Mesendoderm (in vitro differentiated cells): ENCODE data around the gene MLC1.
"Not testable (repeated sequence)": the region's sequence is repeated elsewhere in the genome, so short reads cannot be mapped to it uniquely, and the experiment has no call there.

Source experiments
- DNase-seq: peaks from one replicate; pipeline ENCODE4 v3.0.0; 2013
- H2AK5ac ChIP-seq: 2 replicates; pipeline ENCODE4 v1.6.1; 2013; ENCODE audit warnings: low read length, inconsistent platforms
- H2BK120ac ChIP-seq: 2 replicates; pipeline ENCODE4 v1.6.1; 2013; ENCODE audit warnings: low read depth, mild to moderate bottlenecking, low read length, moderate library complexity, mixed read lengths
- H2BK15ac ChIP-seq: replicated peaks from 2 replicates; pipeline ENCODE4 v1.6.1; 2013; ENCODE audit warnings: low read depth, mild to moderate bottlenecking, moderate library complexity
- H2BK5ac ChIP-seq: 2 replicates; pipeline ENCODE4 v1.6.1; 2013; ENCODE audit warnings: low read length, inconsistent platforms
- H3K18ac ChIP-seq: 2 replicates; pipeline ENCODE4 v1.6.1; 2013; ENCODE audit warnings: mild to moderate bottlenecking, low read length, mixed read lengths
- H3K23ac ChIP-seq: one replicate; pipeline ENCODE4 v1.6.1; 2013; ENCODE audit warnings: low read length
- H3K27ac ChIP-seq: 2 replicates; pipeline ENCODE4 v1.5.1; 2013; ENCODE audit warnings: low read depth, mild to moderate bottlenecking, inconsistent platforms, low read length, moderate library complexity
- H3K27me3 ChIP-seq: 2 replicates; pipeline ENCODE4 v1.6.1; 2013; ENCODE audit warnings: low read length, control low read depth, mild to moderate bottlenecking, inconsistent platforms; ENCODE audit not compliant: insufficient read depth, poor library complexity
- H3K36me3 ChIP-seq: 2 replicates; pipeline ENCODE4 v1.6.1; 2013; ENCODE audit warnings: low read length, inconsistent platforms; ENCODE audit not compliant: control insufficient read depth, insufficient read depth
- H3K4ac ChIP-seq: one replicate; pipeline ENCODE4 v1.6.1; 2013; ENCODE audit warnings: low read depth, mild to moderate bottlenecking, low read length, moderate library complexity
- H3K4me1 ChIP-seq: 2 replicates; pipeline ENCODE4 v1.6.1; 2013; ENCODE audit warnings: low read depth, low read length, inconsistent platforms; ENCODE audit not compliant: control insufficient read depth
- H3K4me2 ChIP-seq: 2 replicates; pipeline ENCODE4 v1.6.1; 2013; ENCODE audit warnings: low read length
- H3K4me3 ChIP-seq: 2 replicates; pipeline ENCODE4 v1.5.1; 2013; ENCODE audit warnings: mild to moderate bottlenecking, low read length
- H3K56ac ChIP-seq: one replicate; pipeline ENCODE4 v1.6.1; 2013; ENCODE audit warnings: low read length
- H3K79me1 ChIP-seq: 2 replicates; pipeline ENCODE4 v1.6.1; 2013; ENCODE audit warnings: low read length, inconsistent platforms
- H3K79me2 ChIP-seq: 2 replicates; pipeline ENCODE4 v1.6.1; 2013; ENCODE audit warnings: mild to moderate bottlenecking, low read length; ENCODE audit not compliant: control insufficient read depth, insufficient read depth
- H3K9ac ChIP-seq: 2 replicates; pipeline ENCODE4 v1.6.1; 2013; ENCODE audit warnings: low read length, inconsistent platforms
- H4K5ac ChIP-seq: one replicate; pipeline ENCODE4 v1.6.1; 2013; ENCODE audit warnings: low read length
- H4K8ac ChIP-seq: one replicate; pipeline ENCODE4 v1.6.1; 2013; ENCODE audit warnings: low read depth, mild to moderate bottlenecking, control low read depth, low read length, moderate library complexity
- WGBS: extraction: QIAGEN DNeasy Blood & Tissue Kit; methylation state at CpG from one replicate; pipeline ENCODE4 v1.1.7; 2013; ENCODE audit warnings: low lambda C conversion rate, missing lambda C conversion rate; ENCODE audit not compliant: insufficient coverage; ENCODE audit errors: extremely low coverage; 5-methylcytosine and 5-hydroxymethylcytosine counted together

The MLC1 gene

DNA sequence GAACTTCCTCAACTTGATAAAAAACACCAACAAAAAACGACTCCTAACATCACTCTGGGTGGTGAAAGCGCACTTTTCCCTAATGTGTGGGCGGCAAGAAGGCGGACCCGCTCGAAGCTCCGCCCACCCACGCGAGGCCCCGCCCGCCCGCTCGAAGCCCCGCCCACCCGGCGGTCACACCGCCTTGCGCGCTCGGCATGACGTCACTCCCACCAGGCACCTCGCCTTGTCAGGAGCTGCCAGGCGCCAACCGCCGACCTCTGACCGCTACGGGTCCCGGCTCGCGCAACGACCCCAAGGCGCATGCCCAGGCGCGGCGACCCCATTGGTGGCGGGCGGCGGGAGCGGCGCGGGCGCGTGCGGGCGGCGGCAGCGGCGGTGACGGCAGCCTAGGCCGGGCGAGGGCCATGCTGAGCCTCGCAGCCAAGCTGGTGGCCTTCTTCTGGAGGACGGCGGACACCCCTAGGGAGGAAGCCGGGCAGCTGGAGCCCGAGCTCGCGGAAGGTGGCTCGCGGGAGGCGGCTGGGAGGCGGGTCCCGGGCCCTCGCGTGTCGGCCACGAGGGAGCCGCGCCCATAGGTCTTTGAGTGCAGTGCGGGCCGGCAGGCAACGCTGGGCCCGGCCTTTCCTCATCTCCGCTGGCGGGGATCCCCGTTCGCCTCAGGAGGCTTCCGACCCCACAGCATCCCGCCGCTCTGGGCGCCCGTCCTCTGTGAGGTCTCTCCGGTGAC is 4.6 kb upstream of the MLC1 start, which contains the start of gene MOV10L1:
Gene MOV10L1, plus strand, starts transcription at position 325 of the 730 bp plus-strand sequence. Its CDS starts 83 bp downstream, at position 408.
- Histone ChIP-seq H3K36me3 (no peaks in the 10 kb centered on the region), H3K18ac (no peak within 1 kb of the TSS), H3K4ac (no peak within 1 kb of the TSS), H3K9ac (no peak within 1 kb of the TSS), H2BK5ac (no peak within 1 kb of the TSS), H4K8ac (no peak within 1 kb of the TSS), H3K23ac (no peak within 1 kb of the TSS), H2AK5ac (no peak within 1 kb of the TSS), H3K27me3 (no peaks in the 10 kb centered on the region), H3K4me3 (no peak within 1 kb of the TSS), H3K79me2 (no peaks in the 10 kb centered on the region), H3K4me1 (no peaks in the 10 kb centered on the region), H3K4me2 (no peak within 1 kb of the TSS), H3K79me1 (no peaks in the 10 kb centered on the region), H2BK15ac (no peak within 1 kb of the TSS), H3K56ac (no peak within 1 kb of the TSS), H3K27ac (no peak within 1 kb of the TSS), H4K5ac (no peak within 1 kb of the TSS), H2BK120ac (no peak within 1 kb of the TSS)
- DNase-seq, result no peak
- no CpG with 5 or more reads among the region's 83 CpGs for WGBS

DNA sequence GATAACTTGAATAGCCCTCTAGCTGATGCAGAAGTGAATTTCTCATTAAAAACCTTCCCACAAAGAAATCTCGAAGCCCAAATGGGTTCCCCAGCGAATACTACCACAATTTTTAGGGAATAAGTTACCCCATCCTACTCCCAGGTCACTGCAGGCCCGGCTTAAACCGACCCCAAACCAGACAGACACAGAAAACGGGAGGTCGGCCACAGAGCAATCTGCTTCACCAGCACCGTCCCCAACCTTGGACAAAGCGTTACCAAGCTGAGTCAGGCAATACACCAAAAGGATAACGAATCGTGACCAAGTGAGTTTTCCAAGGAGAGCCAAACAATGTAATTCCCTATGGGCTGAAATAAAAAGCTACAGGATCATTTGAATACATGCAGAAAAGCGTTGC is 4.0 kb upstream of the MLC1 start:
- Histone ChIP-seq H3K4me1 (no peaks in the 10 kb centered on the region), H2BK15ac (no peak overlapping the region), H3K4ac (no peak overlapping the region), H3K9ac (no peak overlapping the region), H3K79me1 (no peaks in the 10 kb centered on the region), H3K79me2 (no peaks in the 10 kb centered on the region), H2BK5ac (no peak overlapping the region), H3K18ac (no peak overlapping the region), H4K8ac (no peak overlapping the region), H2AK5ac (no peak overlapping the region), H4K5ac (no peak overlapping the region), H2BK120ac (no peak overlapping the region), H3K4me3 (no peak overlapping the region), H3K27me3 (no peaks in the 10 kb centered on the region), H3K23ac (no peak overlapping the region), H3K56ac (no peak overlapping the region), H3K27ac (no peak overlapping the region), H3K36me3 (no peaks in the 10 kb centered on the region), H3K4me2 (no peak overlapping the region)
- no peak for DNase-seq
- no CpG with 5 or more reads among the region's 11 CpGs for whole genome bisulfite sequencing

DNA sequence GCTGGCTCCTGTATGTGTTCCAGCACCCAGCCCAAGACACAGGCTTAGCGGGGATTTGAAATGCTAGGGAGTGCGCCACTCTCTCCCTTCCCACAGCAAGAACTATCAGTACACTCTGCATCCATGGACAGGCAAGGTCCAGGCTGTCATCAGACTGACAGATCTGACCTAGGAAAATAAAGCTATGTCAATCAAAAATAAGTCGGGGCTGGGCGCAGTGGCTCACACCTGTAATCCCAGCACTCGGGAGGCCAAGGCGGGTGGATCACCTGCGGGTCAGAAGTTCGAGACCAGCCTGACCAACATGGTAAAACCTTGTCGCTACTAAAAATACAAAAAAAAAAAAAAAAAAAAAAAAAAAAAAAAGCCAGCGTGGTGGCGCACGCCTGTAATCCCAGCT is 2.9 kb upstream of the MLC1 start:
- H3K4me2 ChIP-seq, result no peak overlapping the region
- no peak overlapping the region for H2AK5ac ChIP-seq
- no peak overlapping the region for H3K27ac ChIP-seq
- no peak overlapping the region for H3K56ac ChIP-seq
- no peak overlapping the region for H3K18ac ChIP-seq
- no peaks in the 10 kb centered on the region for H3K4me1 ChIP-seq
- no peak overlapping the region for H2BK15ac ChIP-seq
- H4K5ac ChIP-seq, result no peak overlapping the region
- no peak overlapping the region for H3K4ac ChIP-seq
- H4K8ac ChIP-seq, result no peak overlapping the region
- H3K9ac ChIP-seq, result no peak overlapping the region
- WGBS, result no CpG with 5 or more reads among the region's 12 CpGs
- no peak overlapping the region for H2BK120ac ChIP-seq
- H3K36me3 ChIP-seq, result no peaks in the 10 kb centered on the region
- no peak for DNase-seq
- no peaks in the 10 kb centered on the region for H3K79me2 ChIP-seq
- H3K79me1 ChIP-seq, result no peaks in the 10 kb centered on the region
- H3K23ac ChIP-seq, result no peak overlapping the region
- H2BK5ac ChIP-seq, result no peak overlapping the region
- H3K27me3 ChIP-seq, result no peaks in the 10 kb centered on the region
- H3K4me3 ChIP-seq, result no peak overlapping the region

DNA sequence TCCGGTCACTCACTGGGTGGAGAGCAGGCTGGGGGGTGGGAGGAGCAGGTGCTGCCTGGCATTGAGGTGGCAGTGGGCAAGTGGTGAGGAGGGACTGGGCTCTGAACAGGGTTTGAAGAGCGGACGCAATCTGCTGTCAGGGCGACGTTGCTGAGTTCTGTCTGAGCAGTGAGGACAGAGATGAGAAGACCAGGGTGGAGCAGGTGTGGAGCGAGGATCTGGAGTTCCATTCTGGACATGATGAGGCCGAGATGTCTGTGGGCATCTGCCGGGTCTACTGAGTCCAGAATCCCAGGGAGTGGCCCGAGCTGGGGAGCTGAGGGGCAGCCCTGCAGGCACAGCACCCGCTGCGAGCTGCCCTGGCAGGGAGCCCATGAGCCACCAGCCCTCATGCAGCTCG is 2.4 kb upstream of the MLC1 start:
- no peaks in the 10 kb centered on the region for H3K36me3 ChIP-seq
- no peaks in the 10 kb centered on the region for H3K79me1 ChIP-seq
- no peaks in the 10 kb centered on the region for H3K79me2 ChIP-seq
- H3K27me3 ChIP-seq, result no peaks in the 10 kb centered on the region
- H2BK5ac ChIP-seq, result no peak overlapping the region
- H3K9ac ChIP-seq, result no peak overlapping the region
- H2BK120ac ChIP-seq, result no peak overlapping the region
- no peak overlapping the region for H3K27ac ChIP-seq
- no peak overlapping the region for H4K5ac ChIP-seq
- no peak overlapping the region for H3K23ac ChIP-seq
- H3K18ac ChIP-seq, result no peak overlapping the region
- H3K4me3 ChIP-seq, result no peak overlapping the region
- no peak overlapping the region for H2AK5ac ChIP-seq
- no peak for DNase-seq
- H2BK15ac ChIP-seq, result no peak overlapping the region
- H3K4me2 ChIP-seq, result no peak overlapping the region
- no peak overlapping the region for H3K4ac ChIP-seq
- no peak overlapping the region for H4K8ac ChIP-seq
- no peaks in the 10 kb centered on the region for H3K4me1 ChIP-seq
- WGBS, result no CpG with 5 or more reads among the region's 12 CpGs
- H3K56ac ChIP-seq, result no peak overlapping the region

DNA sequence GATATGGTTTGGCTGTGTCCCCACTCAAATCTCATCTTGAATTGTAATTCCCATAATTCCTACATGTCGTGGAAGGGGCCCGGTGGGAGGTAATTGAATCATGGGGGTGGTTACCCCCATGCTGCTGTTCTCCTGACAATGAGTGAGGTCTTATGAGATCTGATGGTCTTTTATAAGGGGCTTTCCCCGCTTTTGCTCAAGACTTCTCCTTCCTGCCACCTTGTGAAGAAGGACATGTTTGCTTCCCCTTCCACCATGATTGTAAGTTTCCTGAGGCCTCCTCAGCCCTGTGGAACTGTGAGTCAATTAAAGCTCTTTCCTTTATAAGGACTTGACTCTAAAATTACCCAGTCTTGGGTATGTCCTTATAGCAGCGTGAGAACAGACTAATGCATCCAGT is 1.7 kb upstream of the MLC1 start:
- not testable (repeated sequence) for H3K9ac ChIP-seq, H3K4me1 ChIP-seq, H3K56ac ChIP-seq, H2AK5ac ChIP-seq, H2BK15ac ChIP-seq, H3K27ac ChIP-seq, H3K79me2 ChIP-seq, H4K5ac ChIP-seq, H3K4me3 ChIP-seq, H2BK5ac ChIP-seq, H4K8ac ChIP-seq, H3K36me3 ChIP-seq, H2BK120ac ChIP-seq, H3K23ac ChIP-seq, DNase-seq, H3K79me1 ChIP-seq, H3K4ac ChIP-seq, H3K4me2 ChIP-seq, H3K27me3 ChIP-seq, H3K18ac ChIP-seq
- no CpG with 5 or more reads among the region's 4 CpGs for WGBS

DNA sequence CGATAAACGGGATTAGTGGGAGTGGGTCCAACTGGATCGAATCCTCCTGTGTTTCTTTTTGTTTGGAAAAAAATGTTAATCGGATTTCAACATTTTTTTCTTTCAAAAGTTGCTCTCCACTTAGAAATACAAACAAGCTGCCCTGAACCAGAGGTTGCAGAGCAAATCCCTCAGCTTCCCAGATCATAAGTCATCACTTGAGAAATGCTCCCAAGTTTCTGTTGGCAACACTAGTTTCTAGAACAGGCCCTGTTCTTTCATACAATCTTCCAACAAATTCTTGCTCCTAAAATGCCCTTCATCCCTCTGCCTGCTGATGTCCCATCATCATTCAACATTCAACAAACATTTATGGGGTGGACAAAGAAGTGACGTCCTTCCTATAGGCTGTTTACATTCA is 1.3 kb upstream of the MLC1 start:
- no peaks in the 10 kb centered on the region for H3K79me1 ChIP-seq
- no peak overlapping the region for H3K9ac ChIP-seq
- no peak overlapping the region for H2AK5ac ChIP-seq
- H4K5ac ChIP-seq, result no peak overlapping the region
- no peak for DNase-seq
- no peak overlapping the region for H3K56ac ChIP-seq
- WGBS, result no CpG with 5 or more reads among the region's 5 CpGs
- no peak overlapping the region for H3K23ac ChIP-seq
- no peak overlapping the region for H2BK5ac ChIP-seq
- H2BK120ac ChIP-seq, result no peak overlapping the region
- no peak overlapping the region for H3K4me2 ChIP-seq
- H3K79me2 ChIP-seq, result no peaks in the 10 kb centered on the region
- H3K4me3 ChIP-seq, result no peak overlapping the region
- H3K4ac ChIP-seq, result no peak overlapping the region
- H4K8ac ChIP-seq, result no peak overlapping the region
- no peak overlapping the region for H3K18ac ChIP-seq
- H3K4me1 ChIP-seq, result no peaks in the 10 kb centered on the region
- no peaks in the 10 kb centered on the region for H3K27me3 ChIP-seq
- H3K27ac ChIP-seq, result no peak overlapping the region
- no peaks in the 10 kb centered on the region for H3K36me3 ChIP-seq
- no peak overlapping the region for H2BK15ac ChIP-seq
